ENCODE results near the gene TCF15. TPM values are rescaled to one million over a fixed set of nuclear protein-coding genes. Genes with fewer than 3 reads are reported as not detected.
"Not testable (repeated sequence)": the region's sequence is repeated elsewhere in the genome, so short reads cannot be mapped to it uniquely, and the experiment has no call there.

TCF15 gene
- total RNA-seq, 1 donor from 2014 or later, result 2.1 TPM

DNA sequence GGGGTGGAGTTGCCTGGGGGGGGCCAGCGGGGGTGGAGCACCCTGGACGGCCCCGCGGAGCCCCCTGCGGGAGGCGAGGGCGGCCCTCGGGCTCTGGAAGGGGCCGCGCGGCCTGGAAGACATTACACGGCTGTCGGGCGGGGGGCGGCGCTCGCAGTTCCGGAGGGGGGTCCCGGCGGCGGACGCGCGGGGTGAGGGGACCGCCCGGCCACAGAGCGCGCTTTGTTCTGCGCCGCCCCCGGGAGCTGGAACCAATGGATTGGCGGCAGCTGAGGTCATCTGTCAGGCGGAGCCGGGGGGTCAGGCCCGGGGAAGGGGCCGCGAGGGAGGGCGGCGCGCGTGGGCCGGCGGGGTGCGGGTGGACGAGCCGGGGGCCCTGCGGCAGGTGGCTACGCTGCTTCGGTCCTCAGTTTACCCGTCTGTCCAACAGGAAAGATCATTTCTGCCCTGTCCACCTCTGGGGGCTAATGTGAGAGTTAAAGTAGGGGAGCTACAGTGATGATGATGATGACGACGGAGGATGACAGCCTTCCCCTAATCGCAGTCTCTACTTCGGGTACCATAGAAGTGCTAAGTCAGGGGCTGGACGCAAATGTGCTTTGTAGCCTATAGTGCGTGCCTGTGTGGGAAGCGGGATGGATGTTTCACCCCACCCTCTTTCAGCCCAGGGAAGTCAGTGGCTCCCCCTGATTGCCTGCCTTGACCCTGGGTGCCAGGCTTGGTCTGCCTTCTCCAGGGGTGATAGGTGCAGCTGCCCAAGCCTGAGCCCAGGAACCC, 32.5 kb upstream of the TCF15 start:
- Histone ChIP-seq H3K27me3 (ENCODE audit: control insufficient read depth in 3 of 3, insufficient read depth in 3 of 3, low read length in 3 of 3) (peaks cover 0 to 15% (median 11%) of the 10 kb centered on the region in 3 donors), H3K9ac (ENCODE audit: low read depth in 1 of 3, low read length in 3 of 3) (peak overlapping the region in 1 of 3 donors; percentile 33), H3K9me3 (ENCODE audit: control insufficient read depth in 3 of 3, low read length in 3 of 3) (peaks cover 0 to 2% (median 0%) of the 10 kb centered on the region in 3 donors), H3K4me3 (ENCODE audit: low read length in 3 of 3) (peak overlapping the region in 1 of 3 donors; percentile 49), H3K27ac (ENCODE audit: low read depth, low read length) (no peak overlapping the region), H3K36me3 (ENCODE audit: control insufficient read depth in 3 of 3, insufficient read depth in 3 of 3, low read length in 3 of 3) (peaks cover 7 to 9% (median 8%) of the 10 kb centered on the region in 3 donors), H3K4me1 (ENCODE audit: control insufficient read depth in 3 of 3, insufficient read depth in 3 of 3, low read length in 3 of 3) (peaks cover 5 to 20% (median 11%) of the 10 kb centered on the region in 3 donors)

DNA sequence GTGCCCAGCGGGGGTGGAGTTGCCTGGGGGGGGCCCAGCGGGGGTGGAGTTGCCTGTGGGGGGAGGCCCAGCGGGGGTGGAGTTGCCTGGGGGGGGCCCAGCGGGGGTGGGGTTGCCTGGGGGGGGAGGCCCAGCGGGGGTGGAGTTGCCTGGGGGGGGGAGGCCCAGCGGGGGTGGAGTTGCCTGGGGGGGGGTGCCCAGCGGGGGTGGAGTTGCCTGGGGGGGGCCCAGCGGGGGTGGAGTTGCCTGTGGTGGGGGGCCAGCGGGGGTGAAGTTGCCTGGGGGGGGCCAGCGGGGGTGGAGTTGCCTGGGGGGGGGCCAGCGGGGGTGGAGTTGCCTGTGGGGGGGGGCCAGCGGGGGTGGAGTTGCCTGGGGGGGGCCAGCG, 31.9 kb upstream of the TCF15 start:
- H3K36me3 ChIP-seq (ENCODE audit: control insufficient read depth in 3 of 3, insufficient read depth in 3 of 3, low read length in 3 of 3); H3K27ac ChIP-seq (ENCODE audit: low read depth, low read length); H3K4me3 ChIP-seq (ENCODE audit: low read length in 3 of 3); H3K9me3 ChIP-seq (ENCODE audit: control insufficient read depth in 3 of 3, low read length in 3 of 3); H3K9ac ChIP-seq (ENCODE audit: low read depth in 1 of 3, low read length in 3 of 3): not testable (repeated sequence)
- peaks cover 0 to 15% (median 11%) of the 10 kb centered on the region in 3 donors for H3K27me3 ChIP-seq (ENCODE audit: control insufficient read depth in 3 of 3, insufficient read depth in 3 of 3, low read length in 3 of 3)
- H3K4me1 ChIP-seq (ENCODE audit: control insufficient read depth in 3 of 3, insufficient read depth in 3 of 3, low read length in 3 of 3), result peaks cover 5 to 17% (median 11%) of the 10 kb centered on the region in 3 donors

GRCh38 chr20:641516-641875, 31.4 kb upstream of the TCF15 start:
- Histone ChIP-seq H3K27ac (ENCODE audit: low read depth, low read length) (no peak overlapping the region), H3K9me3 (ENCODE audit: control insufficient read depth in 3 of 3, low read length in 3 of 3) (no peaks in the 10 kb centered on the region), H3K9ac (ENCODE audit: low read depth in 1 of 3, low read length in 3 of 3) (no peak overlapping the region), H3K4me1 (ENCODE audit: control insufficient read depth in 3 of 3, insufficient read depth in 3 of 3, low read length in 3 of 3) (peaks cover 5 to 17% (median 11%) of the 10 kb centered on the region in 3 donors), H3K36me3 (ENCODE audit: control insufficient read depth in 3 of 3, insufficient read depth in 3 of 3, low read length in 3 of 3) (no peaks in the 10 kb centered on the region), H3K27me3 (ENCODE audit: control insufficient read depth in 3 of 3, insufficient read depth in 3 of 3, low read length in 3 of 3) (peaks cover 0 to 15% (median 11%) of the 10 kb centered on the region in 3 donors), H3K4me3 (ENCODE audit: low read length in 3 of 3) (no peak overlapping the region)

- peaks cover 5 to 15% (median 11%) of the 10 kb centered on the region in 3 donors for H3K4me1 ChIP-seq (ENCODE audit: control insufficient read depth in 3 of 3, insufficient read depth in 3 of 3, low read length in 3 of 3)
- no peak overlapping the region for H3K4me3 ChIP-seq (ENCODE audit: low read length in 3 of 3)
- peaks cover 0 to 15% (median 11%) of the 10 kb centered on the region in 3 donors for H3K27me3 ChIP-seq (ENCODE audit: control insufficient read depth in 3 of 3, insufficient read depth in 3 of 3, low read length in 3 of 3)
- no peak overlapping the region for H3K27ac ChIP-seq (ENCODE audit: low read depth, low read length)
- no peaks in the 10 kb centered on the region for H3K36me3 ChIP-seq (ENCODE audit: control insufficient read depth in 3 of 3, insufficient read depth in 3 of 3, low read length in 3 of 3)
- H3K9me3 ChIP-seq (ENCODE audit: control insufficient read depth in 3 of 3, low read length in 3 of 3), result no peaks in the 10 kb centered on the region
- no peak overlapping the region for H3K9ac ChIP-seq (ENCODE audit: low read depth in 1 of 3, low read length in 3 of 3)
Measured at GRCh38 chr20:640674-641515, 30.8 kb upstream of the TCF15 start.

DNA sequence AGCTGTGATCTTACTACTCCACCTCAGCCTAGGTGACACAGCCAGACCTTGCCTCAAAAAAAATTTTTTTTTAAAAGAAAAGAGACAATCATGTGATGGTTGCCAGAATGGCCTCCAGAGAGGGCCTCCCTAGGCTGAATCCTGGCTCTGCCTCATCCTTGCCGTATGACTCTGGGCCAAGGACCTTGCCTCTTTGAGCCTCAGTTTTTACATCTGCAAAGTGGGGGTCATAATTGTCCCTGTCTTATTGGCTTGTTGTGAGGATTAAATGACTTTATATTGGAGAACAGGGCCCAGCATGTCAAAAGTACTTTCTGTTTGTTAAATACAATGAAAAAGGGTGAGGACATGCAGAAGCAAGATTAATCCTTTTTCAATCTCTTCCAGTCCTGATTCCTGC, 28.5 kb upstream of the TCF15 start:
- Histone ChIP-seq H3K27ac (ENCODE audit: low read depth, low read length) (no peak overlapping the region), H3K27me3 (ENCODE audit: control insufficient read depth in 3 of 3, insufficient read depth in 3 of 3, low read length in 3 of 3) (peaks cover 3 to 20% (median 14%) of the 10 kb centered on the region in 3 donors)

GRCh38 chr20:637559-637958, 27.4 kb upstream of the TCF15 start:
- no peak overlapping the region for H3K27ac ChIP-seq (ENCODE audit: low read depth, low read length)
- H3K27me3 ChIP-seq (ENCODE audit: control insufficient read depth in 3 of 3, insufficient read depth in 3 of 3, low read length in 3 of 3), result peaks cover 3 to 11% (median 3%) of the 10 kb centered on the region in 3 donors
- H3K36me3 ChIP-seq (ENCODE audit: control insufficient read depth in 3 of 3, insufficient read depth in 3 of 3, low read length in 3 of 3), result no peaks in the 10 kb centered on the region
- H3K4me3 ChIP-seq (ENCODE audit: low read length in 3 of 3), result no peak overlapping the region
- H3K4me1 ChIP-seq (ENCODE audit: control insufficient read depth in 3 of 3, insufficient read depth in 3 of 3, low read length in 3 of 3), result peaks cover under 1 to 1% (median under 1%) of the 10 kb centered on the region in 3 donors
- H3K9me3 ChIP-seq (ENCODE audit: control insufficient read depth in 3 of 3, low read length in 3 of 3), result no peaks in the 10 kb centered on the region
- no peak overlapping the region for H3K9ac ChIP-seq (ENCODE audit: low read depth in 1 of 3, low read length in 3 of 3)

More for the DNA sequence above, 28.5 kb upstream of the TCF15 start:
- Histone ChIP-seq H3K9me3 (ENCODE audit: control insufficient read depth in 3 of 3, low read length in 3 of 3) (no peaks in the 10 kb centered on the region), H3K4me1 (ENCODE audit: control insufficient read depth in 3 of 3, insufficient read depth in 3 of 3, low read length in 3 of 3) (peaks cover 5 to 7% (median 5%) of the 10 kb centered on the region in 3 donors), H3K9ac (ENCODE audit: low read depth in 1 of 3, low read length in 3 of 3) (no peak overlapping the region), H3K4me3 (ENCODE audit: low read length in 3 of 3) (no peak overlapping the region), H3K36me3 (ENCODE audit: control insufficient read depth in 3 of 3, insufficient read depth in 3 of 3, low read length in 3 of 3) (no peaks in the 10 kb centered on the region)

GRCh38 chr20:635893-636338, 25.8 kb upstream of the TCF15 start:
- H3K4me3 ChIP-seq (ENCODE audit: low read length in 3 of 3), result no peak overlapping the region
- H3K36me3 ChIP-seq (ENCODE audit: control insufficient read depth in 3 of 3, insufficient read depth in 3 of 3, low read length in 3 of 3), result no peaks in the 10 kb centered on the region
- no peaks in the 10 kb centered on the region for H3K9me3 ChIP-seq (ENCODE audit: control insufficient read depth in 3 of 3, low read length in 3 of 3)
- H3K9ac ChIP-seq (ENCODE audit: low read depth in 1 of 3, low read length in 3 of 3), result no peak overlapping the region
- H3K4me1 ChIP-seq (ENCODE audit: control insufficient read depth in 3 of 3, insufficient read depth in 3 of 3, low read length in 3 of 3), result no peaks in the 10 kb centered on the region
- H3K27me3 ChIP-seq (ENCODE audit: control insufficient read depth in 3 of 3, insufficient read depth in 3 of 3, low read length in 3 of 3), result peaks cover 3 to 11% (median 3%) of the 10 kb centered on the region in 3 donors
- H3K27ac ChIP-seq (ENCODE audit: low read depth, low read length), result no peak overlapping the region

- H3K4me1 ChIP-seq (ENCODE audit: control insufficient read depth in 3 of 3, insufficient read depth in 3 of 3, low read length in 3 of 3), result no peaks in the 10 kb centered on the region
- no peak overlapping the region for H3K9ac ChIP-seq (ENCODE audit: low read depth in 1 of 3, low read length in 3 of 3)
- H3K27ac ChIP-seq (ENCODE audit: low read depth, low read length), result no peak overlapping the region
- no peaks in the 10 kb centered on the region for H3K9me3 ChIP-seq (ENCODE audit: control insufficient read depth in 3 of 3, low read length in 3 of 3)
- H3K27me3 ChIP-seq (ENCODE audit: control insufficient read depth in 3 of 3, insufficient read depth in 3 of 3, low read length in 3 of 3), result peaks cover 3 to 15% (median 3%) of the 10 kb centered on the region in 3 donors
- no peaks in the 10 kb centered on the region for H3K36me3 ChIP-seq (ENCODE audit: control insufficient read depth in 3 of 3, insufficient read depth in 3 of 3, low read length in 3 of 3)
- H3K4me3 ChIP-seq (ENCODE audit: low read length in 3 of 3), result no peak overlapping the region
Measured at GRCh38 chr20:635028-635892, 25.2 kb upstream of the TCF15 start.

DNA sequence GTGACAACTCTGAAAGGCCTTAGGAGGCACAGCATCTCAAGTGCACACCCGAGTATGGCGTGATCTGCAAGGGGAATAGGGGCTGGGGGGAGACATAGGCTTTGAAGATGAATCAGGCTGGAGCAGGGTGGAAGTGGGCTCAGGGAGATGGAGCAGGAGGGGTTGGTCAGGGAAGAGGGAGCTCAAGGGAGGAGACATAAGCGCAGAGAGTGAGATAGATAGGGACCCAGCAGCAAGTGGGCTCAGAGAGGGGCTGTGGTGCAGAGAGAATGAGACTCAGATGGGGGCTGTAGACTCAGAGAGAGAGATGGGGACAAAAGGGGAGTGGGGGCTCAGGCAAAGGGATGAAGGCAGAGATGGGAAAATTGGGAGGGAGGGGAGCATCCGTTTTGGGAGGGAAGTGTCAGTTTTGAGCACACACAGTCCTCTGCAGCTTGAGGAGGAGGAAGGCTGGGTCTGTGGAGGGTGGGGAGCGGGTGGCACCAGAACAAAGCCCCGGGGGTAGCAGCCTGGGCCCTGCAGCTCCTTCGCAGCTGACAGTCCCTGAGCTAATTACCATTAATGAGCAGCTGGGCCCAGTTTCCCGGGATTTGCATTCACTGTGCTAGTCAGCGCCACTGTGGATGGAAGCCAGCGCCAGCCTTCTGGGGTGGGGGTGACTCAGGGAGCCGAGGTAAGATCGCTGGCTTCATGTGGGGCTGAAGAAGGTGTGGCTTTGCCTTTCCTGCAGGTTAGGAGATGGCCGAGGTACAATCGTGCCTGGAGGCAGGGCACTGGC, 24.2 kb upstream of the TCF15 start:
- H3K9ac ChIP-seq (ENCODE audit: low read depth in 1 of 3, low read length in 3 of 3), result no peak overlapping the region
- H3K27ac ChIP-seq (ENCODE audit: low read depth, low read length), result no peak overlapping the region
- no peaks in the 10 kb centered on the region for H3K4me1 ChIP-seq (ENCODE audit: control insufficient read depth in 3 of 3, insufficient read depth in 3 of 3, low read length in 3 of 3)
- no peaks in the 10 kb centered on the region for H3K9me3 ChIP-seq (ENCODE audit: control insufficient read depth in 3 of 3, low read length in 3 of 3)
- no peaks in the 10 kb centered on the region for H3K36me3 ChIP-seq (ENCODE audit: control insufficient read depth in 3 of 3, insufficient read depth in 3 of 3, low read length in 3 of 3)
- H3K27me3 ChIP-seq (ENCODE audit: control insufficient read depth in 3 of 3, insufficient read depth in 3 of 3, low read length in 3 of 3), result peaks cover 3 to 17% (median 5%) of the 10 kb centered on the region in 3 donors
- no peak overlapping the region for H3K4me3 ChIP-seq (ENCODE audit: low read length in 3 of 3)

All from skeletal muscle tissue (tissue), 4 donors.